Measurements from ENCODE around the gene DLG2. TPM values are rescaled to one million over a fixed set of nuclear protein-coding genes. Genes with fewer than 3 reads are reported as not detected.
"Not testable (repeated sequence)": the region's sequence is repeated elsewhere in the genome, so short reads cannot be mapped to it uniquely, and the experiment has no call there.

DLG2 gene
- total and polyA plus RNA-seq, 9 donors = 2.5 to 20.7 (median 12.0) TPM

DNA sequence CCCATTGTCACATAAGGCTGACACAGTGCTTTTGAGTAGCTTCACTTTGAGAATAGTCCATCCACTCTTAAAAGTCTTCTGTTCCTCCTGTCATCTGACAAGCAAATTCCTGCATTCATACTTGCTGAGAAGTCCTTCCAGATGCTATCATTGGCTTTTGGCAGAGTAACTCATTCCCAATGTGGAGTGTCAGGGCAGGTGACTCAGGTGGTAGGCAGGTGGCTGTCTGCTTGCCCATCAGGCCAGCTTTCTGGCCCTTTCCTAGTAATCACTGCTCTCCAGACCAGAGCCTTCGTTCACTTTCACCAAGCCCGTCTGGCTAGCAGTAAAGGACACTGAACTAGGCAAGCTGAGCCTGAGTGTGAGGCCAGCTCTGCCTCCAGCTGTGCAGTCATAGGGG, 2178.5 kb downstream of the DLG2 start:
- H3K4me1 ChIP-seq (ENCODE audit: insufficient read depth) = no peaks in the 10 kb centered on the region
- no peak overlapping the region for H3K27ac ChIP-seq
- intact Hi-C loops (cut with DNase I) = no loop called here
- no peaks in the 10 kb centered on the region for H3K9me3 ChIP-seq
- DNase-seq = no peak
- H3K27me3 ChIP-seq = no peaks in the 10 kb centered on the region
- TF ChIP-seq, protein P1, sequence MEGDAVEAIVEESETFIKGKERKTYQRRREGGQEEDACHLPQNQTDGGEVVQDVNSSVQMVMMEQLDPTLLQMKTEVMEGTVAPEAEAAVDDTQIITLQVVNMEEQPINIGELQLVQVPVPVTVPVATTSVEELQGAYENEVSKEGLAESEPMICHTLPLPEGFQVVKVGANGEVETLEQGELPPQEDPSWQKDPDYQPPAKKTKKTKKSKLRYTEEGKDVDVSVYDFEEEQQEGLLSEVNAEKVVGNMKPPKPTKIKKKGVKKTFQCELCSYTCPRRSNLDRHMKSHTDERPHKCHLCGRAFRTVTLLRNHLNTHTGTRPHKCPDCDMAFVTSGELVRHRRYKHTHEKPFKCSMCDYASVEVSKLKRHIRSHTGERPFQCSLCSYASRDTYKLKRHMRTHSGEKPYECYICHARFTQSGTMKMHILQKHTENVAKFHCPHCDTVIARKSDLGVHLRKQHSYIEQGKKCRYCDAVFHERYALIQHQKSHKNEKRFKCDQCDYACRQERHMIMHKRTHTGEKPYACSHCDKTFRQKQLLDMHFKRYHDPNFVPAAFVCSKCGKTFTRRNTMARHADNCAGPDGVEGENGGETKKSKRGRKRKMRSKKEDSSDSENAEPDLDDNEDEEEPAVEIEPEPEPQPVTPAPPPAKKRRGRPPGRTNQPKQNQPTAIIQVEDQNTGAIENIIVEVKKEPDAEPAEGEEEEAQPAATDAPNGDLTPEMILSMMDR (IDR thresholded peaks at IDR 0.05) = no peak
- TF ChIP-seq EP300 (IDR thresholded peaks at IDR 0.05) = no peak
- no peak for TF ChIP-seq POLR2A (IDR thresholded peaks at IDR 0.05)
- no peaks in the 10 kb centered on the region for H3K36me3 ChIP-seq
- WGBS, 3 donors = 92 to 96% (median 96%) methylated on average over 2 of the region's 2 CpGs
- no peak overlapping the region for H3K4me3 ChIP-seq

DNA sequence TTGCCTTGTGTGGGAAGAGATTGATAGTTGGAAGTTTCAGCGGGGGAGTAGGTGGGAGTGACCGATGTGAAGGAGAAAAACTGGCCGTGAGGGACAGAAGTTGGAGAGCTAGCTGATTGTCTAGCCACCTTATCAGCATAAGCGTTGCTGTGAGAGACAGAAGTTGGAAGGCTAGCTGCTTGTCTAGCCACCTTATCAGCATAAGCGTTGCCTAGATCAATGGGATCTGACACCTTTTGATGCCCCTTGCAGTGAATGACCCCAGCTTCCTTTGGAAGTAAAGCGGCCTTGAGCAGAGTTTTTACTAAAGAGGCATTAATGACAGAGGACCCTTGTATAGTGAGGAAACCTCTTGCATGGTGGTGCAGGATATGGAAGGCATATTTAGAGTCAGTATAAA, 2183.3 kb downstream of the DLG2 start:
- DNase-seq = not testable (repeated sequence)

DNA sequence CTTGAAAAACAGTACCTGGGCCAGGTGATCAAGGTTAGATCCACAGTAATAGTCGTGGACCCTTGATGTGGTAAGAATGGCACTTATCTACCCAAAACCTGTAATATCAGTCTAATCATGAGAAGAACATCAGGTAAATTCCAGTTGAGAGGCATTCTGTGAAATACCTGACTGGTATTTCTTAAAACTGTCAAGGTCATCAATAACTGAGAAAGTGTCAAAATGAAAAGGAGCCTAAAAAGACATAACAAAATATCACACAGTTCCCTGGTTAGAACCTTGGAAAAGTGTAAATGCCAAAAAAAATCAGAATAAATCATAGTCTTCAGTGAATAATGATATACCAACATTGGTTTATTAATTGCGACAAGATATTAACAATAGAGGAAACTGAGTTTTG, 2185.5 kb downstream of the DLG2 start:
- TF ChIP-seq POLR2A (IDR thresholded peaks at IDR 0.05) = no peak
- TF ChIP-seq, protein P1 (IDR thresholded peaks at IDR 0.05) = no peak
- WGBS, 3 donors = 85 to 93% (median 88%) methylated on average over 2 of the region's 2 CpGs
- Histone ChIP-seq H3K9me3 (no peaks in the 10 kb centered on the region), H3K4me3 (no peak overlapping the region), H3K4me1 (ENCODE audit: insufficient read depth) (no peaks in the 10 kb centered on the region), H3K36me3 (no peaks in the 10 kb centered on the region), H3K27me3 (no peaks in the 10 kb centered on the region), H3K27ac (no peak overlapping the region)
- intact Hi-C loops (cut with DNase I) = no loop called here
- DNase-seq = no peak

More for the DNA sequence above, 2183.3 kb downstream of the DLG2 start:
- H3K4me3 ChIP-seq; H3K27me3 ChIP-seq; H3K4me1 ChIP-seq (ENCODE audit: insufficient read depth); intact Hi-C loops (cut with DNase I); H3K9me3 ChIP-seq; H3K27ac ChIP-seq; H3K36me3 ChIP-seq: not testable (repeated sequence)
- WGBS, 3 donors = 38 to 47% (median 41%) methylated on average over 6 of the region's 6 CpGs

DNA sequence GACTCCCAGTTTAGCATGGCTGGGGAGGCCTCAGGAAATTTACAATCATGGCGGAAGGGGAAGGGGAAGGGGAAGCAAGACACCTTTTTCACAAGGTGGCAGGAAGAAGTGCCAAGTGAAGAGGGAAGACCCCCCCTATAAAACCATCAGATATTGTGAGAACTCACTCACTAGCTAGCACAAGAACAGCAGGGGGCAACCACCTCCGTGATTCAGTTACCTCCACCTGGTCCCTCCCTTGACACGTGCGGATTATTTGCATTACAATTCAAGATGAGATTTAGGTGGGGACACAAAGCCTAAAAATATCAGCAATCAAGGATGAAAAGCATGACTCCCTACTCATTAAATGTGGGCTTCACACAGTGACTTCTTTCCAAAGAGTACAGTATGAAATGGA, 2186.0 kb downstream of the DLG2 start:
- intact Hi-C loops (cut with DNase I) = no loop called here
- Histone ChIP-seq H3K4me3 (no peak overlapping the region), H3K27me3 (no peaks in the 10 kb centered on the region), H3K36me3 (no peaks in the 10 kb centered on the region), H3K27ac (no peak overlapping the region), H3K4me1 (ENCODE audit: insufficient read depth) (no peaks in the 10 kb centered on the region), H3K9me3 (no peaks in the 10 kb centered on the region)
- TF ChIP-seq, protein P1 (IDR thresholded peaks at IDR 0.05) = no peak
- TF ChIP-seq POLR2A (IDR thresholded peaks at IDR 0.05) = no peak
- no peak for TF ChIP-seq EP300 (IDR thresholded peaks at IDR 0.05)
- no peak for DNase-seq
- WGBS, 3 donors = 56 to 60% (median 59%) methylated on average over 4 of the region's 4 CpGs

DNA sequence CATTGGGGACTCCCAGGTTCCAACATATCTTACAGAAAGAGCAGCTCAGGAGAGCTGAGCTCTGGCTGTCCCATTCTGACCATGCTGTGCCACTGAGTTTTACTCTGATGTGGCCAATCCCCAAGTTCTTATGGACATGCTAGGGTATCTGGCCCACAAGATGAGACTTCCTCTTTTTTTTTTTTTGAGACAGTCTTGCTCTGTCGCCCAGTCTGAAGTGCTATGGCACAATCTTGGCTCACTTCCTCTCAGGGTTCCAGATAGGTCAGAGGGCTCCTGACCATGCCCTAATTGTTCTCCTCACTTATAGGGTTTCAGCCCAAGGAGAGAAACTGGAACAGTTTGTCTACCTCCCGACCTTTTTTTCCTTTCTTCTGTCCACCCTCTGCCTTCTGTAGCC, 2188.7 kb downstream of the DLG2 start:
- Histone ChIP-seq H3K27ac (no peak overlapping the region), H3K9me3 (no peaks in the 10 kb centered on the region), H3K36me3 (no peaks in the 10 kb centered on the region), H3K4me3 (no peak overlapping the region), H3K27me3 (no peaks in the 10 kb centered on the region), H3K4me1 (ENCODE audit: insufficient read depth) (no peaks in the 10 kb centered on the region)
- no peak for DNase-seq
- TF ChIP-seq POLR2A (IDR thresholded peaks at IDR 0.05) (no peak), EP300 (IDR thresholded peaks at IDR 0.05) (no peak)
- TF ChIP-seq, protein P1 (IDR thresholded peaks at IDR 0.05) = no peak
- 42 to 60% (median 54%) methylated on average over 2 of the region's 2 CpGs for WGBS, 3 donors
- intact Hi-C loops (cut with DNase I) = no loop called here

Measured in ovary (tissue), 9 donors.